ENCODE data around the gene RAD51AP2. TPM values are rescaled to one million over a fixed set of nuclear protein-coding genes. Genes with fewer than 3 reads are reported as not detected.

Gene RAD51AP2
- polyA plus RNA-seq, 1 of the 3 experiments (the other 2 are of a cell fraction): not detected

GRCh38 chr2:17497718-17498117 lies 20.5 kb downstream of the RAD51AP2 start:
- H4K20me1 ChIP-seq (ENCODE audit: insufficient read depth): no peaks in the 10 kb centered on the region
- no peak overlapping the region for H3K4me3 ChIP-seq (ENCODE audit: low read depth in 2 of 2, low read length in 1 of 2)
- H3K4me2 ChIP-seq: no peak overlapping the region
- H3F3A ChIP-seq (replicated peaks; ENCODE audit: insufficient read depth): no peaks in the 10 kb centered on the region
- POLR2A ChIA-PET: no interaction called here
- WGBS (ENCODE audit: low lambda C conversion rate): 4% methylated on average over 1 of the region's 1 CpG
- DNase-seq: no peak
- no peaks in the 10 kb centered on the region for H3K4me1 ChIP-seq (ENCODE audit: control insufficient read depth in 1 of 2, insufficient read depth in 2 of 2, low read depth in 1 of 2, low read length in 1 of 2)
- H3K9ac ChIP-seq: no peak overlapping the region
- no peaks in the 10 kb centered on the region for H3K79me2 ChIP-seq (ENCODE audit: insufficient read depth)
- H2AFZ ChIP-seq (ENCODE audit: low read depth): no peak overlapping the region
- H3K27me3 ChIP-seq (ENCODE audit: insufficient read depth): no peaks in the 10 kb centered on the region
- H3K27ac ChIP-seq (ENCODE audit: low read depth in 2 of 2, low read length in 1 of 2): no peak overlapping the region
- H3K36me3 ChIP-seq (replicated peaks in 1 of 2; ENCODE audit: control insufficient read depth in 1 of 2, insufficient read depth in 2 of 2, low read length in 1 of 2): no peaks in the 10 kb centered on the region
- no peaks in the 10 kb centered on the region for H3K9me3 ChIP-seq
- CTCF ChIA-PET: interaction anchor here (1.1 kb wide), 1 partner anchor 14 kb away, joined by 4 read pairs; no protein-coding TSS in a partner anchor
- TF ChIP-seq, protein P1, sequence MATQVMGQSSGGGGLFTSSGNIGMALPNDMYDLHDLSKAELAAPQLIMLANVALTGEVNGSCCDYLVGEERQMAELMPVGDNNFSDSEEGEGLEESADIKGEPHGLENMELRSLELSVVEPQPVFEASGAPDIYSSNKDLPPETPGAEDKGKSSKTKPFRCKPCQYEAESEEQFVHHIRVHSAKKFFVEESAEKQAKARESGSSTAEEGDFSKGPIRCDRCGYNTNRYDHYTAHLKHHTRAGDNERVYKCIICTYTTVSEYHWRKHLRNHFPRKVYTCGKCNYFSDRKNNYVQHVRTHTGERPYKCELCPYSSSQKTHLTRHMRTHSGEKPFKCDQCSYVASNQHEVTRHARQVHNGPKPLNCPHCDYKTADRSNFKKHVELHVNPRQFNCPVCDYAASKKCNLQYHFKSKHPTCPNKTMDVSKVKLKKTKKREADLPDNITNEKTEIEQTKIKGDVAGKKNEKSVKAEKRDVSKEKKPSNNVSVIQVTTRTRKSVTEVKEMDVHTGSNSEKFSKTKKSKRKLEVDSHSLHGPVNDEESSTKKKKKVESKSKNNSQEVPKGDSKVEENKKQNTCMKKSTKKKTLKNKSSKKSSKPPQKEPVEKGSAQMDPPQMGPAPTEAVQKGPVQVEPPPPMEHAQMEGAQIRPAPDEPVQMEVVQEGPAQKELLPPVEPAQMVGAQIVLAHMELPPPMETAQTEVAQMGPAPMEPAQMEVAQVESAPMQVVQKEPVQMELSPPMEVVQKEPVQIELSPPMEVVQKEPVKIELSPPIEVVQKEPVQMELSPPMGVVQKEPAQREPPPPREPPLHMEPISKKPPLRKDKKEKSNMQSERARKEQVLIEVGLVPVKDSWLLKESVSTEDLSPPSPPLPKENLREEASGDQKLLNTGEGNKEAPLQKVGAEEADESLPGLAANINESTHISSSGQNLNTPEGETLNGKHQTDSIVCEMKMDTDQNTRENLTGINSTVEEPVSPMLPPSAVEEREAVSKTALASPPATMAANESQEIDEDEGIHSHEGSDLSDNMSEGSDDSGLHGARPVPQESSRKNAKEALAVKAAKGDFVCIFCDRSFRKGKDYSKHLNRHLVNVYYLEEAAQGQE (IDR thresholded peaks at IDR 0.05; ENCODE audit: low read depth, low read length): no peak
- no peak for TF ChIP-seq SMC3 (IDR thresholded peaks at IDR 0.05; ENCODE audit: low read depth, low read length)
- TF ChIP-seq SIN3A (IDR thresholded peaks at IDR 0.05; ENCODE audit: borderline replicate concordance, low read depth, low read length): no peak
- TF ChIP-seq, protein P2, sequence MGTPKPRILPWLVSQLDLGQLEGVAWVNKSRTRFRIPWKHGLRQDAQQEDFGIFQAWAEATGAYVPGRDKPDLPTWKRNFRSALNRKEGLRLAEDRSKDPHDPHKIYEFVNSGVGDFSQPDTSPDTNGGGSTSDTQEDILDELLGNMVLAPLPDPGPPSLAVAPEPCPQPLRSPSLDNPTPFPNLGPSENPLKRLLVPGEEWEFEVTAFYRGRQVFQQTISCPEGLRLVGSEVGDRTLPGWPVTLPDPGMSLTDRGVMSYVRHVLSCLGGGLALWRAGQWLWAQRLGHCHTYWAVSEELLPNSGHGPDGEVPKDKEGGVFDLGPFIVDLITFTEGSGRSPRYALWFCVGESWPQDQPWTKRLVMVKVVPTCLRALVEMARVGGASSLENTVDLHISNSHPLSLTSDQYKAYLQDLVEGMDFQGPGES (IDR thresholded peaks at IDR 0.05; ENCODE audit: low read depth, low read length): no peak
- no peak for TF ChIP-seq NFIC (IDR thresholded peaks at IDR 0.05; ENCODE audit: borderline replicate concordance)
- H3K9me2 ChIP-seq: no peaks in the 10 kb centered on the region

- H3K4me2 ChIP-seq: no peak overlapping the region
- no peak for DNase-seq
- no peak overlapping the region for H2AFZ ChIP-seq (ENCODE audit: low read depth)
- ChIA-PET CTCF (interaction anchor here (1.1 to 1.3 kb wide), 2 partner anchors 13 to 32 kb away, joined by 3 read pairs; no protein-coding TSS in a partner anchor), POLR2A (no interaction called here)
- H3K9ac ChIP-seq: no peak overlapping the region
- no peaks in the 10 kb centered on the region for H3K36me3 ChIP-seq (replicated peaks in 1 of 2; ENCODE audit: control insufficient read depth in 1 of 2, insufficient read depth in 2 of 2, low read length in 1 of 2)
- H4K20me1 ChIP-seq (ENCODE audit: insufficient read depth): no peaks in the 10 kb centered on the region
- H3K9me3 ChIP-seq: no peaks in the 10 kb centered on the region
- no peaks in the 10 kb centered on the region for H3K27me3 ChIP-seq (ENCODE audit: insufficient read depth)
- no peaks in the 10 kb centered on the region for H3K9me2 ChIP-seq
- no peaks in the 10 kb centered on the region for H3F3A ChIP-seq (replicated peaks; ENCODE audit: insufficient read depth)
- H3K4me1 ChIP-seq (ENCODE audit: control insufficient read depth in 1 of 2, insufficient read depth in 2 of 2, low read depth in 1 of 2, low read length in 1 of 2): no peaks in the 10 kb centered on the region
- H3K4me3 ChIP-seq (ENCODE audit: low read depth in 2 of 2, low read length in 1 of 2): no peak overlapping the region
- H3K79me2 ChIP-seq (ENCODE audit: insufficient read depth): no peaks in the 10 kb centered on the region
- H3K27ac ChIP-seq (ENCODE audit: low read depth in 2 of 2, low read length in 1 of 2): no peak overlapping the region
- 30% methylated on average over 1 of the region's 1 CpG for WGBS (ENCODE audit: low lambda C conversion rate)
- TF ChIP-seq TEAD4 (IDR thresholded peaks at IDR 0.05; ENCODE audit: borderline replicate concordance, insufficient read depth) (no peak), CHD2 (IDR thresholded peaks at IDR 0.05; ENCODE audit: low read length, partially characterized antibody) (no peak), TAF1 (IDR thresholded peaks at IDR 0.05; ENCODE audit: borderline replicate concordance, low read depth, low read length) (no peak), ELF1 (IDR thresholded peaks at IDR 0.05) (no peak), SIN3A (IDR thresholded peaks at IDR 0.05; ENCODE audit: borderline replicate concordance, low read depth, low read length) (no peak), FOSL2 (IDR thresholded peaks at IDR 0.05; ENCODE audit: borderline replicate concordance, low read depth) (no peak), YY1 (IDR thresholded peaks at IDR 0.05; ENCODE audit: low read depth) (no peak), TCF12 (IDR thresholded peaks at IDR 0.05) (no peak), MXI1 (IDR thresholded peaks at IDR 0.05; ENCODE audit: low read depth, low read length) (no peak), EZH2phosphoT487 (IDR thresholded peaks at IDR 0.05; ENCODE audit: borderline replicate concordance, low read depth) (no peak), ZBTB33 (IDR thresholded peaks at IDR 0.05; ENCODE audit: borderline replicate concordance, low read depth) (no peak), RXRA (IDR thresholded peaks at IDR 0.05; ENCODE audit: borderline replicate concordance, low read depth) (no peak), EP300 (IDR thresholded peaks at IDR 0.05; ENCODE audit: borderline replicate concordance in 1 of 2, low read depth in 1 of 2, low read length in 1 of 2) (no peak)
- TF ChIP-seq, protein P1 (IDR thresholded peaks at IDR 0.05; ENCODE audit: low read depth, low read length): no peak
These were observed 22.6 kb downstream of the RAD51AP2 start for GRCh38 chr2:17495590-17495989.
